OCI-M2 (cell line): ENCODE measurements around the gene TUBE1.

Source experiments
- DNase-seq: peaks from one replicate; lab custom pipeline; 2025; ENCODE audit not compliant: unreplicated experiment; lab: John Stamatoyannopoulos, UW

Gene TUBE1

DNA sequence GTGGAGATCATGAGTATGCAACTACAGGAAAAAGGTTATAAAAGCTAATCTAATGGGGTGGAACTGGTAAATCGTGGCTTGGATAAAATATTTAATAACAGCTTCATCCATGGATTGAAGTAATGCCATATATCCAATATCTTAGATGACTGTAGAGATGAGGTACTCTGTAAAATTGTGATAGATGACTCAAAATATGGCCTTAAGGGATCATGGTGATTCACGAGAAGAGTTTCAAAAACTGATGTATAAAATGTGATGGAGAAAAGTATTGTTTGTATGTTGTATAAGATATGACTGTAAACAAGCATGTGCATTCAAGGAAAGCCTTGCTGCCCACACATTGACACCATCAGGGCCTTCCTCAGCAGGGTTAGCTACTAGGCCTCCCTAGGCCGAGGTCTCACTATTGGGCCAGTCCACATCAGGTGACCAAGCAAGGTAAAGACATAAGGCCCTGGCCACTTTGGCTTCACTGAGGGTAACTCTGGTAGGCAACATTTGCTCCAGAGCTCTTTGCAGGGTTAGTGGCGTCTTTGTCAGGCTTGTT is 51.1 kb downstream of the TUBE1 start:
- no peak for DNase-seq

DNA sequence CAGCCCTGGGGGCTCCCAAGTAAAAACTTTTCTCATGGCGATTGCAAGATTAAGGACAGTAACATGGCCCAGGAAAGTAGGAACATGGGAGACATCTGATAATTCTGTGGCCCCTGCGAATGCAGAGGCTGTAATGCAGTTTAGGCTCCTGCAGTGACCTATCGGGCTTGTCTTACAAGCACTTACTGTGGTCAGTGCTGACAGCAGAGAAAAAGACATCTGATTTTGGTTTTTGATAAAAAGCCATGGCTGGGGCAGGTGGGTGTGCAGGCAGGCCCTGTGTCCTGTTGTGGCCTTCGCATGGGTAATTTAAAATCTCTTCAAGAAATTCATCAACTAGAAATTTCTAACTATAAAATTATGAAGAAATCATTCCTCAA is 52.7 kb downstream of the TUBE1 start:
- no peak for DNase-seq

DNA sequence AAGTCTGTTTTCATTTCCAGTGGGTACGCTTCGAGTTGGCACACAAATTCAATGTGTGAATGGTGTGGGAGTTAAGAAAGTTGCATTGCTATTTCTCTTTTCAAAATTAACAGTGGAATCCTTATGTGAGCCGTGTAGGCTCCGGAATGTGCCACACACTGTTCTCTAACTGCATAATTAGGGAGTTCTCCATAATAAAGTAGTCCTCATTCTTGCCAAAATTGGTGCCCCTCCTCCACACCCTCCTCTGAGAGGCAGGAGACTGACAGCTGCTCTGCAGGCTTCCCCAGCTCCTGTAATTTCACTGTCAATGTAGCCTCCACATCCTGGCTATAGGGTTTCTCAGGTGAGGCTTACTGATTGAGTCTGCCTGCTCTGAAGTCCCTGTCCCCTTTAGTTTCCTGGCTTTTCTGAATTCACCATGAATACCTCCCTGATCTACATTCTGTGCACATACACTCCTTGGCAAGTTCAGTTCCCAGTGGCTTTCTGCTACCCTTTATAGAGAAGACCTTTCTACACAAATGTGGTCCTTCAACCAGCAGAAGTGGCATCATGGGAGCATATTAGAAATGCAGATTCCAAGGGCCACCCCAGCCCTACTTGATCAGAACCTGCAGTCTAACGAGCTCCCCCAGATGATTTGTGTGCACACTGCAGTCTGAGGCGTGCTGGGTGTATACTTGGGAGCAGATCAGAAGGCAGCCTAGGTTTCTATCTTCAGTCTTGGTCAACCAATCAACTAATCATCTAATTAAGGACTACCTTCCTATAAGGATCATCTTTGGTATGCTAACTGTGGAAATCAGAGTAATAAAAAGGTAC is 53.3 kb downstream of the TUBE1 start:
- DNase-seq: no peak

DNA sequence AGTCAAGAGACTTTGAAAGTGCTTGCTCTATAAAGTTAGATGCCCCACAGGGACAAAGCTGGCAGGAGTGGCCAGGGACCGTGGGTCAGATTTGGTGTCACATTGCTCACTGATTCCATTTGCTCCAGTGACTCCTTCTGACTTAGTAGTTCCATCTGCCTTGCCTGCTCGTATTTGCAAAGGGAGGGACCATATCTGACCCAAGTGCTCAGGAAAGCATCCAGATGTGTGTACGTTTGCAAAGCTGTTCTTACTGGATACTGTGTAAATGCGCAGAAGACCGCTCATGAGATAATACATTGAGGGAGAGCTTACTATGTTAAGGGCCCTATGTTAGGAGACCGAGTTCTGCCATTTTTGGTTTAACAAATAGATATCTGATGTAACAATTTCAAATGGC is 54.6 kb downstream of the TUBE1 start:
- no peak for DNase-seq

DNA sequence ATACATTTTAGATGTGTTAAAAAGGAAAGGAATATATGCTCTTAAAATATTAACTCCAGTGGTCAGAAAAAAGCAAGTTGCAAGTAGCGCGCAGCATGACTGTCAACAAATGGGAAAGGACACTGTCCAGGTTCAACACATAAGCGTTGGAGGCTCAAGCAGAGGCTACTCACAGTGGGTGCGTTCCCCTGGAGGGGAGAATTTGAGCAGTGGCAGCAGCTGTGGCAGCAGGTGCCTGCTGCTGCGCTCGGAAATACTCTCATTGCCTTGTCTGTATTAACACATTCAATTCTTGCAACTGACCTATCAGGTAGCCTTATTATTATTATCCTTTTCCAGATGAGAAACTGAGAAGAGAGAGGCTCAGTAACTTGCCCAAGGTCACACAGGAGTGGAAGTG is 55.3 kb downstream of the TUBE1 start:
- DNase-seq: no peak

DNA sequence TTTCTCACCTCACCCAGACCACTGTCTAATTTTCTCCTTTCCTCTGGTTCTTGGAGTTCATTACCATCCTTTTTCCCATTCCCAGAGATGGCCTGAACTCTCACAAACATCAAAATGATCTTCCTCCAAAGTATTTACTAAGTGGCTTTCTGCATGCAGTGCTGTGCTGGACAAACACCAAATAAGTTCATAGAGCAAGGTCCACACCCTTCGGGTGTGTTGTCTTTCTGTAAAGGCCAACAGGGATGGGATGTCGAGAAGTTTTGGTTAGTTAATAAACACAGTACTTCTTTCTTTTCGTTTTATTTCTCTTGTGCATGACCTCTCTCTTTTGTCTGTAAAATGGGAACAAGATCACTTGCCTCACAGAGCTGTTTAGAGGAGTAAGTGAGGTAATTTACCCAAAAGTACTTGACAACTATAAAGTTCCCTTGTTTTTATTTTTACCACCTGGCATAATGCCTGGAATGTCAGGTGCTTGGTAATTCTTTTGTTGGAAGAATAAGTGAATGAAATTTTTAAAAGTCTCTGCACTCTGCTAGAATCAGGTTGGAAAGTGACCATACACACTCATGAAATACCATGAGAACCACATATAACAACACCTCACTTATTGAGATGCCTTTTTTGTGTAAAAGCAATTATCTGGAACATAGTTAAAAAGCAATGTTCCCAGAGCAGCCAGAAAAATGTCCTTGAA is 56.2 kb downstream of the TUBE1 start:
- DNase-seq: no peak

DNA sequence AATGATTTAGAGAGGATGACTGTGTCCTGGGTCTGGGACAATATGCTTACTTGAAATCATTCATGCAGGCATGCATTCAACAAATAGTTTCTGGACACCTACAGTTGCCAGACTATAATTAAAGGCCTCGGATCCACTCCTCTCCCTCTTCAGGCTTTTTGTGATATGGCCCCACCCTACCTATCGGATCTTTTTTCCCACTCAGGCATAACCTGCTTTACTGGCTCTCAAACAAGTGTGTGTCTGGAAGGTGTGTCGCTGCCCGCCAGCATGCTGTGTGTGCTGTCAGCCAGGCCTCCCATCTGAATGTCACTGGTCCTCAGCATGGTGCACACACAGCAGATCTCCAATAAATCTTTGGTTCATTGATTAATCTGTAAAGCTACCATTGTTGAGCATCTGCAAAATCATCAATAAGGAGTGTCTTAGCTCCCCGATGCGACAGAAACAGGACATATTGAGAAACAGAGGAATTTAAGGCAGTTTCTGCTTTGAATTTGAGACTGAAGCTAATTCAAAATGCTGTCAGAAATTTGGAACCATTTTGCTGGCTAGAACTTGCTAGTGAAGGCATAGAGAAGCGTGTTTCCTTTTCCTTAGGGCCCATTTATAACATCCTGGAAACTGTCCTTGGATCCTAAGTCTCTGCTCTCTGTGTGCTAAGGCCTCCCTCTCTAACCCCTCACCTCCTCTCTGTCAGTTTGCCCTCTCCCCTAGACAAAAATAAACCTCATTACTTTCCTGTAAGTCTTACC is 56.9 kb downstream of the TUBE1 start:
- no peak for DNase-seq

DNA sequence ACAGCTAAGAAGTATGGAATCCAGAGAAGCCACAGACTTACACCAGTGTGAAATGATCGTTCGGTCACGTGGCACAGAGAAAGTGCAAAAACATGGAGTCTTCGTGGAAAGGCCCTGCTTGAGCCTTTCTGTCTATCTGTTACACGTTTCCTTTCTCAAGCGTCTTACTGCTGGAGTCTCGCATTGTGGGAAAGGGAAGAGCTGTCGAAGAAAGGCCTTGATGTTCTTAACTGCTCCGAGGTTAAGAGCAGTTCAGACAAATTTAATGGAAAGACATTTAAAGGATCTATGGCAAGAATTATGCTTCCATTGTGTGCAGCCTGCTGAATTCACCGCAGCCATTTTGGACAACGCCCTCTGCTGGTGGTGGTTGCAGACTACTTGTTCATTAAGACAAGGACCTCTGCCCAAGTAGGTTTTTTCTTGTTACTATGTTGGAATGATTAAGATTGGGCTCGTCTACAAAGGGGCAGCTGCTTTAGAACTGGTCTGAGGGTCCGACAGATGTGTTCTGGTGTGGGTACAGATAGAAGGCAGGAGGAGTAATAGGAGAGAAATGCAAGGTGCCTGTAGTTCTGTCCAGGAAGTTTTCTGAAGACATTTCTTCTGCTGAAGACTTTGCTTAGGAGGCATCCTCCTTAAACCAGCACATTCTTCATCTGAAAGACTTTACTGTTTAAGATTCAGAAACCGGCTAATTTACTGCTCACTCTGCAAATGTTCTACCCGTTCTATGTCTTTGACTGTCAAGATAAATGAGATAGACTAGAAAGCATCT is 58.0 kb downstream of the TUBE1 start:
- no peak for DNase-seq

DNA sequence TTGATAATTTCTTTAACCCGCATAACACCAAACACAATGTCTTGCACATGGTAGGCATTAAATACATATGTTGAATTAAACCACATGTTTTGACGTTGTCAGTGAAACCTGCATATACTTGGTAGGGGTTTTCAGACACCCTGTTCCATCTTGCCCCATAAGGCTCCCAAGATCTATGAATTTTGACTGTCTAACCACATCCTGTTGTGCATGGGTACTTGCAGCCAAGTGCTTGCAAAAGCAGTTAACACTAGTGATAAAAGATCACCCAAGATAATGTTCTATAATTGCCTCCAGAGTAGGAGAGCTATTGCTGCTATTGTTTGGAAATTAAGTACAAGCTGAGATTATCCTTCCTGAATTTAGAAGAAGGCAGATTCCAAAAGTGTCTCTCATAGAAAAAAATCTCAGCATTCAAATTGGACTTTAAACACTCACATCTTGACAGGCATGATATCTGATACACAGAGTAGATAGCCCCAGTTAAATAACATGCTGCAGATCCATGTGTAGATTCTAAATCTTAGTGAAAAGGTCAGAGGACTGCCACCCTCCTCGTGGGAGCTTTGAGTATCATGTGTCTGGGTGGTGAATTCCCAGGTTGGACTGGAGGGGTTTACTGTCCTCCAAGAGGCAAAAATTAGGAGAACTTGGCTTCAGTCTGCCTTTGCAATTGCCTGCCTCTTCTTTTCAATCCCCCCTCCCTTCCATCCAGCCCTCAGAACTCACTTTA is 59.2 kb downstream of the TUBE1 start:
- DNase-seq: no peak

DNA sequence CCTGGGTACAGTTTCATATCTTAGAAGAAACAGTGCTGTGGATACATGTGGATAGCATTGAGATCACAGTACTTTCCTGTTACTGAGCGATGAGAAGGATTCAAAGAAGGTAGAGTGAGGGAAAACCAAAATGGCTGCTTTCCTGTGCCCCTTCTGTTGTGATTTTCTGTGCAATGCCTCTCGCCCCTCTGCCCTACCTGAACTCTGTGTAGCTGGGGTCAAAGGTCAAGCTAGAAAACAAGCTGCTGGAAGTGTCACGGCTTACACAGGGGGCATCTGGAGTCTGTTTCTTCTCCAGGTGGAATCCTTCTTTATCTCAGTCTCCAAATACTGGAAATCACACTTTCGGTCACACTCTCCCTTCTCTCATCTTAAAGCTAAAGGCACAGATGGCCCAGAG is 60.3 kb downstream of the TUBE1 start:
- DNase-seq: no peak

DNA sequence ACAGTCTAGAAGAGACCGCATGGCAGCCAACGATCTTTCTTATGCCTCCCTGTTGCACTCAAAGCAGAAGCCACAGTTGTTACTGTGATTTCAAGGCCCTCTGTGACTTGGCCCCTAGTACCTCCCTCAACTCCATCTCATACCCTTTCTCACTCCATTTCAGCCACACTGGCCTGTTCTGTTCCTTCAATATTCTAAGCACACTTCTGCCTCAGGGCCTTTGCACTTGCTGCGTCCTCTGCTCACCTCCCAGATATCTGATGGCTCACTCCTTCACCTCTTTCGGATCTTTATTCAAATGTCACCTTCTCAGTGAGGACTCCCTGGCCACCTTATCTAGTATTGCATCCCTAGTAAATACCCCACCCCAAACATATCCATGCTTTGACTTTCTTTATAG is 62.8 kb downstream of the TUBE1 start:
- DNase-seq: no peak

DNA sequence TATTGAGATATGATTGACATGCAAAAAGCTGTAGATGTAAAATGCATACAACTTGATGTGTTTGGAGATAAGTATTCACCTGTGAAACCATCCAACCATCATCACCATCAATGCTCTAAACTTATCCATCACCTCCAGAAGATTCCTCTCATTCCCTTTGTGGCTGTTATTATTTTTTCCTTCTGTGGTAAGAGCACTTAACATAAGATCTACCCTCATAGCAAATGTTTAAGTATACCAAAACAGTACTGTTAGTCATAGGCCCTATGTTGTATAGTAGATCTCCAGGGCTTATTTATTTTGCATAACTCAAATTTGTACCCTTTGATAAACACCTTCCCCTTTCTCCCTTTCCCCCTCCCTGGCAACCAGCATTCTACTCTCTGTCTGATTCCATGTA is 64.5 kb downstream of the TUBE1 start:
- DNase-seq: no peak

DNA sequence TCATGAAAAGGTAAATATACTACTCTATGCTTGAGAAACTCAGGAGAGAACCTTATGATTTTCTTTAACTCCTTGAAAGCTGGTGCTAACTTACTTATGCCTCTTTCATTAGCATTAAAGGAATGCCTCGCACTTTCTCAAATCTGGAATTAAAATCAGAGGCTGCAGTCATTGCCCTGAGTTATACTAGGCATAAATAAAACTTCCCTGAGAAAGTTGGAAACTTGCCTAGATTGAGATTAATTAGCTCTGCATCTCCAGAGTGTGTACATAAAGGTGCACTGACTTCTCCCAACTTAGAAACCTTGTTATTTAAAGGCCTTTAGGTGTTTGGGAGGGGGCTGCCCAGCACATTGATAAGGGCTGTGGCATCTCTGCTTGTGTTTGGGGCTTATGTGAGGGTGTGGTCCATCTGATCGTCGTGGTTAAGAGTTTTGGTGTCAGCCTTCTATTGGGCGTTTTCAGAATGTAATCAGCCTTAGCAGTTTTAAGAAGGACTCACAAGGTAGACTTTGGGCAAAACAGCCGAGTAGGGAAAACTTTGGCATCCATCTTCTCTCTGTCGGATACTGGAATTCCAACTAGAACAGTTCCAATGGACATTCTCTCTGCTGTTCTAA is 65.5 kb downstream of the TUBE1 start:
- DNase-seq: no peak
